GM19023 (cell line): ENCODE data around the gene AMBN.
"Not testable (repeated sequence)": the region's sequence is repeated elsewhere in the genome, so short reads cannot be mapped to it uniquely, and the experiment has no call there.

ENCODE experiments used
- ATAC-seq: cut with Tn5 transposase; IDR thresholded peaks from one replicate; pipeline ENCODE4 v1.9.1; 2021; ENCODE audit warnings: mild to moderate bottlenecking, moderate library complexity; ENCODE audit not compliant: unreplicated experiment

AMBN gene

GRCh38 chr4:70607334-70607853 is 15.3 kb downstream of the AMBN start:
- no peak for ATAC-seq

GRCh38 chr4:70608324-70608723 is 16.3 kb downstream of the AMBN start:
- ATAC-seq = no peak

DNA sequence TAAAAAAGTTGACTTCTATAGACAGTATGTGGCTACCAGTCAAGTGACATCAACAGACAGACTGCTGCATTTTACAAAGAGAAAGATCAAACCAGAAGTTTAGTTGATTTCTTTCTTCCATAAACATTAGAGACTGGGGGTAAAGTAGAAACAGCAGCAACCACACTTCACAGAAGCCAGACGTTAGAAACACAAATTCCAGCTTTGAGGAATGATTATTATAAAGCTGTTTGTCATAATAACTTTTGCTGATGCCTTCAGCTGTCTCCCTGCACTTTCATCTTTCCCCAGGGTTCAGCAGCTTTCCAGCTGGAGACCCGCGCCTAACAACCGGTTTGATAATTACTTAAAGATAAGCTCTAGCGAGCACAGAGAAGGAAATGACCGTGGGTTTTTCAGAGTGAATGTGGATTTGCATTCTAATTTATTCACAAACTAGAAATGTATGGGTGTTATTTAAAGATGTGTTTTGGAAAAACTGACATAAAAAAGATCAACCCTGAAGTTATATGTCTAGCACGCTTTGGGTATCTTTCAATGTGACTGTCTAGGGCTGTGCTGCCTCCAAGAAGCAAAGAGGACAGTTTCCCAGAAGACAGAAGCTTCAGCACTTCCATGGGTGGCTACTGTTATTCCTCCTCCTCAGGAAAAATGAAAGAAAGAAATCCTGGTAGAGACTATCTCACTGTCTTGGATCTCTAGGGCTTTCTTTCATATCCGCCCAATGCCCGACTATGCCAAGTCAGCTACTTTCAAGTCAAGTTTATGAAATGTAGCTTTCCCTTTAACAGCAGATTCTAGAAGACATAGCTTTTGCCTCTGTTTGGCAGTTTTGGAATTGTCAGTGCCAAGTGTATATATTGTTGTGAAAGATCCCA is 21.5 kb downstream of the AMBN start:
- ATAC-seq = peak; percentile 62

DNA sequence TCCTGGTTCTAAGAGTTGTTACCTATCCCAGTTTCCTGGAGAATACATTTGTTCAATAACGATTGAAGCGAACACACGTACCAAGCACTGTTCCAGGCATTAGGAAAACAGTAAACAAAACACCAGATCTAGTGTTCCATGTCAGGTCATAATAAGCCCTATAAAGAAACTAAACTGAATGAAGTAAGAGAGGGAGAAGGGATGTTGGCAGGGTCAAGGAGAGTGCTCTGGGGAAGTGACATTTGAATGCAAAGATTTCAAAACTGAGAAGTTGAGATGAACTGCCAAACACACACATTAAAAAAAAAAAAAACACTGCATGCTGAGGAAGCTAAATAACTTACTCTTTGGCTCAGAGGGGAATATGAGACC is 22.1 kb downstream of the AMBN start:
- no peak for ATAC-seq

DNA sequence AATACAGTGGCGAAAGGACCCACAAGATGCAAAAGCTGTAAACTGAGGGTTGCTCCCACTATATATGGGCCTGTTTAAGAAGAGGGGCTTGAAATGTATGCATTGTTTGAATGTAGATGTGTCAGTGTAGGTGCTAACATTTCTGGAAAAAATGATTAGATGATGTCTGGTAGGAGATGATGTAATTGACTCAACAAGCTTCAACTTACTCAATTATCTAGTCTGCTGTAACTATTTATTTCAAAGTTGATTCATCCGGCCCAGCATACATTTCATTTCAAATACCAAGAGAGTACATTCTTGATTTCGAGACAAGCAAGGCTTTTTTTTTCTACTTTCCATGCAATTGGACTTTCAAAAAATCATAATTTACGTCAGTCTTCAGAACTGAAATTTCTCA is 27.2 kb downstream of the AMBN start:
- no peak for ATAC-seq

DNA sequence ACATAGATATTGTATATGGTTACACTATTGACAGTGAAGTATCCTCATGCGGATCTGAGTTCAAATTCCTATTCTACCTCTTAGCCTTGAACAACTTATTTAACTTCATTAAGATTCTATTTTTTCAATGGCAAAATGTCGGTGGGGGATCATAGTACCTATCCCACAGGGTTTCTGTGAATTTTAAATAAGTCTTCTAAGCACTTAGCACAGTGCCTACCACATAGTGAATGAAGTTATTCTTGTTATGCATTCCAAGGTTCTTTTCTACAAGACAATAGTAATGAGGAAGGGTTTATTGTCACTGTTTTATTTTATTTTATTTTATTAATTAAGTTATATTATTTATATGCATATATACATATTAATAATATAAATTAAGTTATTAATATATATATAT is 27.7 kb downstream of the AMBN start:
- no peak for ATAC-seq

DNA sequence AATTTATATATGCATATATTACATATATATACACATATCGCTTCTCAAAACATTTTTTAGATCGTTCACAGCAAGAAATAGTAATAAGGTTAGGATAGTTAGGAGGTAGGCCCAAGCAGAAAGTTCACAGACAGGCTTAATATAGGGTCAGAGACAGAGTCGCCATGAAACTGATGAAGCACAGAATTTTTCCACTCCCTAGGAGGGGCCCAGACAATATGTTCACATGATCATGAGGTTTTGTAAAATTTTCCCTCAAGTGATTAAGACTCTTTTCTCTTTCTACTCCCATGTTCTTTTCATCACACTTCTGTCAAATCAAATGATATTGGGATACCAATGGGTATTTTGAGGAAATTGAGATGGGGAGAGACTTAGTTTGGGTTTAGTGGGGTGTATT is 31.3 kb downstream of the AMBN start:
- ATAC-seq = no peak

DNA sequence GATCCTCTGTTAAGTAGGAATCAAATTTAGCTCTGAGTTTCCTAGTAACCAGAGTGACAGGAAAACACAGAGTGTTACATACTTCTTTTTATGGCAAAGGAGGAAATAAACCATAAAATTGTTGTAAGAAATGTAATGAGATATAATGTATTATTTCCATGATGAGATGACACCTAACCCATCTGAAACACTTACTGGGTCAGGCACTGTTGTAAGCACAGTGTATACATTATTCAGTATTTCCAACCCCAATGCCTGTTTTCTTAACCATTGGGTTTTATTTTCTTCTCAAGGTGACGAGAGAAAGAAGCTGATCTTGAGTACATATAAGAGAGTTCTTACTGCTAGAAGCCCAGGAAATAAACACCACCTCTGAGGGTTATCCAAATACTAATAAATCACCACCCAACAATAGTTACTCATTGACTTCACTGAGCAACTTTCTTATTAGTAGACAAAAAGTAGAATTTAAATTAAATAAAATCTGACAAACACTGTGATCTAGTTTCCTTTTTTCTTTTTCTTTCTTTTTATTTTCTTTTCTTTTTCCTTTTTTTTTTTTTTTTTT is 32.3 kb downstream of the AMBN start:
- ATAC-seq = no peak

GRCh38 chr4:70627620-70628019 is 35.6 kb downstream of the AMBN start:
- no peak for ATAC-seq

- ATAC-seq = no peak
Observed at GRCh38 chr4:70628444-70628843, 36.4 kb downstream of the AMBN start, which contains the start of gene ENAM. Gene ENAM (plus strand): TSS chr4:70628744. CDS start chr4:70629501, 757 bp downstream.

- ATAC-seq = peak; percentile 76
Observed at GRCh38 chr4:70629469-70630090, 37.5 kb downstream of the AMBN start.

GRCh38 chr4:70630162-70630561 is 38.1 kb downstream of the AMBN start:
- ATAC-seq = no peak

GRCh38 chr4:70632028-70632427 is 40.0 kb downstream of the AMBN start:
- ATAC-seq = no peak

DNA sequence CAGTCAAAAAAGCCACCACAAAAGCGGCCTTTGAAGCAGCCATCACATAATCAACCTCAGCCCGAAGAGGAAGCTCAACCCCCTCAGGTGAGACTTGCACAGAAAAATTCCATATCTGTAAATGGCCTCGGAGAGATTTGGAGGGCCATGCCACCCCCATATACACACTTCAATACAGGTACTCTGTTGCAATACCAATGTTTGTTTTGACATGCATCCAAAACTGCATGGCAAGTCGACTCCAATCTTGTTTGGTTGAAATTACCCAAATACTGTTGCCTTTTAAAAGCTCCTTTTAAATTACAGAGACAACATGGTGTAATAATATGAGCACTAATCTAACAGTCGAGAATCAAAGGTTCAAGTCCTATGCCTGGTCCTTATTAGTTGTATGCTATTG is 42.4 kb downstream of the AMBN start:
- ATAC-seq = no peak

DNA sequence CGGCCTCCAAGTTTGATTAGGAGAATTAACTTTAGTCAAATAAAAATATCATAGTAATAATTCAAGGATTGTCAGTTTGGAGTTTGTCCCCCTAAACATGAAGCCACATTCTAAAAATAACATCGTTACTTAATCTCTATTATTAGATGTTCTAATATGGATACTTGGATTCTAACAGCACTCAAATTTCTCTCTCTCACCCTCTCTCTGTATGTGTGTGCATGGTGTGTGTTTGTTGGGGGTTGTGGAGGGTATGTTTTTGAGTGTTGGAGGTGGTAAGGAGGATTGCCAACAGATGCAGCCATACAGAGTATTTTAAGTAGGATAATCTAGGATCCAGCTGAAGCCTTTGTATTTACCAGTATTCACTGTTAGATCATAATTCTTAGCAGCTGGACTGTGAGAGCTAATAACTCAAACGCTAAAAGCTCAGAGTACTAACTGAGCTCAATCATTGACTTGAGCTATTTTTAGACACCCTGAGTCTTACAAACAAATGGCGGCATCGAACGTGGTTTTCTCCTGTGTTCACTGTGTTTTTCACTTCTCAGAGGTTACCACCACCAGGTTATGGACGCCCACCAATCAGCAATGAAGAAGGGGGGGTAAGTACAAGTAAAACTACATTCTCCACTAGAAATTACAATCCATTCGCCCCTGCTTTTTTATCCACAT is 45.3 kb downstream of the AMBN start:
- no peak for ATAC-seq

GRCh38 chr4:70640192-70640591 is 48.1 kb downstream of the AMBN start:
- no peak for ATAC-seq

DNA sequence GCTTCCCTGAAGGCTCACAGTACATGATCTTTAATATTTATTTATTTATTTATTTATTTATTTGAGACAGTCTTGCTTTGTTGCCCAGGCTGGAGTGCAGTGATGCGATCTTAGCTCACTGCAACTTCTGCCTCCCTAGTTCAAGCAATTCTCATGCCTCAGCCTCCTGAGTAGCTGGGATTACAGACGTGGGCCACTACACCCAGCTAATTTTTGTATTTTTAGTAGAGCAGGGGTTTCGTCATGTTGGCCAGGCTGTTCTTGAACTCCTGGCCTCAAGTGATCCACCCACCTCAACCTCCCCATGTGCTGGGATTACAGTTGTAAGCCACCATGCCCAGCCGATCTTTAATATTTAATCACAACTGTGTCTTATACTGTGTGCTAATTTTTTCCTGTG is 58.7 kb downstream of the AMBN start:
- not testable (repeated sequence) for ATAC-seq

GRCh38 chr4:70651864-70652506 is 59.9 kb downstream of the AMBN start:
- no peak for ATAC-seq

- ATAC-seq = no peak
Observed at GRCh38 chr4:70654605-70655011, 62.6 kb downstream of the AMBN start.
